ENCODE measurements around the gene ZC3H7B.

Gene ZC3H7B

DNA sequence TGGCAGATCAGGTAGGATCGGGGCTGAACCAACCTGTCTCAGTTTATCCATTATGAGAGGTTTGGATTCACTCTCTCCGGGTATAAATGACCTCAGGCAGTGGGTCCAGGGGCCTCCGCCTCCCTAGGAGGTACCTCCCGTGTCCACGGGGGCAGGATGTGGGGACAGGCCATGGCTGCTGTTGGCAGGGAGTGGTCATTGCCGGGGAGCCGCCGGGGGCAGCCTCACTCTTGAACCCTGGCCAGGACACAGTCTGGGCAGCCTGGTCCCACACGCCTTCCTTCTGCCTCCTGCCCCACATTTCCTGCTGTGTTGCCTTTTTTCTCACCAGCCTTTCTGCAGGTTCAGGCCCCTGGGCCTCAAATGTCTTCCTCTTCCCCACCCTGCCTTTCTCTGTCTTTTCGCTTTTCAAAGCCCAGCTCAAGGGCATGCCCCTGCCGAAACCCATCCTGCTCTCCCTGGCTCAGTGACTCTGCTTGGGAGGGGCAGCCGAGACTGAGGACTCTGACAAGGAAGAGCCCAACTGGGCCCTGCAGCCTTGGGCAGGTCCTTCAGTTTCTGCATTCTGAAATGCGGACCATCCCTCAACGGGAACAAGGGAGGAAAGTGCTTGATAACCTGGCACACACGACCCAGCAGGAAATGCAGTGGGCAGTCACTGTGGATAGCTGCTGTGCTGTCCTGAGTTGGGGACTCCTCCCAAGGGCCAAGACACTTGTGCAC, 31.1 kb downstream of the ZC3H7B start:
- DNase-seq (ENCODE audit: low read depth) = no peak

DNA sequence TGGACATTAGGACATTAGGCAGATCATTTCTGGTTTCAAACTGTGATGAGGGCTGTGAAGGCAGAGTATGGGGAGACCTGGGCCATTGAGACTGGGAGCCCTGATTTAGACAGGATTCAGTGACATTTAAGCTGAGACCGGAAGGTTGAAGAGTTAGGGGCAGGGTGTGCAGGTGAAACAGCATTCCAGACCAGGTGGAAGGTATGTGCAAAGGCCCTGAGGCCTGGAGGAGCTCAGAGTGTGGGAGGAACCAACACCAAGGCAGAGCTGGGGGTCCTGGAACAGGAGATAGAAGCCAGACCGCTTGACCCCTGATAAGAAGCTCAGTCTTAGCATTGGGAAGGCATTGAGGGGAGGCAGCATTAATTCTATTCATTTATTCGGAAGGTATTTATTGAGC, 32.5 kb downstream of the ZC3H7B start:
- no peak for DNase-seq (ENCODE audit: low read depth)

DNA sequence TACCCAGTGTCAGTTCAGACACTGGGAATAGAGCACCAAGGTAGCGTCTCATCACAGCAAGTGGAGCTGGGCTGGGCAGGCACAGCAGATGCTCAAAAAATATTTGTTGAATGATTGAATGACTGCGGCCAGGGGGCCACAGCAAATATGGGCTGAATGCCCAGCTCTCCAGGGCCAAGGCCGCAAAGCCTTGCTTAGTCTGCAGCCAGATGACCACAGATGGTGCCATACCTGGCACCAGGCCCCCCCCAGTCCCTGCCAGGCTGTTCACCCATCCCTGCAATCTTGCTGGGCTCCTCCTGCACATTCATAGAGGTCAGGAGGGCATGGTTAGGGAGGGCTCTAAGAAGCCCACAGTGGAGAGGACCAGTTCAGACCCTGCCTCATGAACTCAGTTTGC, 32.9 kb downstream of the ZC3H7B start:
- no peak for DNase-seq (ENCODE audit: low read depth)

DNA sequence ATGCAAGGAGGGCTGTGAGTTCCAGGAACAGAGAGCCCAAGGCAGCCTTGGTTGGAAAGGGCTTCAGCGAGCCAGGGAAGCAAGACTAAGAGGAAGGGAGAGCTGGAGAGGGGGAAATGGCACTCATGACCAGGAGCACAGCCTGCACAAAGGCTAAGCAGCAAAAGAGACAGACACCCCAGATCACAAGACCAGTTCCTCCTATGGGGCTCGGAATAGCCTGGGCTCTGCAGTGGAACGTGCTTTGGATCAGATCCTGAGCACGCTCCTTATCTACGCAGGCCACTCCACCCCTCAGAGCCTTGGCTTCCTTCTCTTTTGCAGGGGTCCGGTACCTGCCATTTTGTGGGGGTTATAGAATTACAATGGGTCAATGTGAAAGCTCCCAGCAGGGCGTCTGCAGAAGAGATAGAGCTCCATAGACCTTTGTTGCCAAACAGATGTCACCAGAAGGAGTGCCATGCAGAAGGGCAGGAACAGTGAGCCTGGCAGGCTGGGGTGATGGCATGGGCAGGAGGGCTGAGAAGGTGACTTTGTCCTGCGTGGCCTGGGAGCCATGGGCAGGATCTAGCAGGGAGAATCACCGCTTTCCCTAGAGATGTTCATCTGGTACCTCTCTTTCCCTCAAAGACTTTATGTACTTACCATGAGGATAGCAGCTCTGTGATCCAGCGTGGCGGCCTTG, 33.8 kb downstream of the ZC3H7B start:
- no peak for DNase-seq (ENCODE audit: low read depth)

DNA sequence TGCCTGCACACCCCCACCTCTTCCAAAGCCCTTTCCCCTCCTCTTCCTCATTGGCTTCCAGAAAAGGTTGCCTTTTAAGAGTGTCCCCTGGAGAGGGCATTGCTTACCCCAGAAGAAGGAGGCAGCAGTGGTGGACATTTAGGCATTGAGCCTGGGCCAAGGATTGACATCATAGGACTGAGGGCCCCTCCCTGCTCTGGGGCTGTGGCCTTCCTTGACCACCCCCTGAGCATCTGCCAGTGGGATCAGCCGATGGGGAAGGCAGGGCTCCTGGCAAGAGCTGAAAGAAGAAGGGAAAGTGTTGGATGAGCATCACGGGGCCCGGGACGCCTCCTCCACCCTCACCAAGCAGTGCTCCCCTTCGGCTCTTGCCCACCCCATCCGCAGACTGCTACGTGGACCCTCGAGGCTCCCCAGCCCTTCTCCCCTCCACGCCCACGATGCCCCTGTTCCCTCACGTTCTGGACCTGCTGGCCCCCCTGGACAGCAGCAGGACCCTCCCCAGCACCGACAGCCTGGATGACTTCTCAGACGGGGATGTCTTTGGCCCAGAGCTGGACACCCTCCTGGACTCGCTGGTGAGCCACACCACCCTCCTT, 37.4 kb downstream of the ZC3H7B start:
- DNase-seq (ENCODE audit: low read depth) = no peak

DNA sequence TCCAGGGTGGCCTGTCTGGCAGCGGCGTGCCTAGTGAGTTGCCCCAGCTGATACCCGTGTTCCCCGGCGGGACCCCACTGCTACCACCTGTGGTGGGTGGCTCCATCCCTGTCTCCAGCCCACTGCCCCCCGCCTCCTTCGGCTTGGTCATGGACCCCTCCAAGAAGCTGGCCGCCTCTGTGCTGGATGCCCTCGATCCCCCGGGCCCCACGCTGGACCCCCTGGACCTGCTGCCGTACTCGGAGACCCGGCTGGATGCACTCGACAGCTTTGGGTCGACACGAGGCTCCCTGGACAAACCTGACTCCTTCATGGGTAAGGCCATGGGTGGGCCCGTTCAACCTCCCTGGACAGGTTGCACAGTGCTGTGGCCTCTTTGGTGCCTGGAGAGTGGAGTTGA, 38.5 kb downstream of the ZC3H7B start:
- DNase-seq (ENCODE audit: low read depth) = no peak

DNA sequence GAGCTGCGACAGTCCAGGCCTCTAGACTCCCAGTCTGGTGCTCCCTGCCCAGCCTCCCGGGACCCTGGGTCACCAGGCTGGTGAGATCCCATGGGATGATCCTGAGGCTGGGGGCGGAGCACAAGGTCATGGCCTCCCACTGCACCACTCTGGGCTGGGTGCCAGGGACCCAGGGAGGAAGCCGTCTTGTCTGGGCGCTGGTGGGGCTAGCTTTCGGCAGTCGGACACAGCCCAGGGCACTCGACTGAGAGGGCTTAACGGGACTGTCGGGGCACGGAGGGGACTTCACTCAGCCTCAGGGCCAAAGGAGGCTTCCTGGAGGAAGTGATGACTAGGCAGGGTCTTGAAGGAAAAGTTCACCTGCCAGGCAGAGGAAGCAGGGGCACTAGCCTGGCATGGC, 39.0 kb downstream of the ZC3H7B start:
- DNase-seq (ENCODE audit: low read depth) = no peak

- no peak for DNase-seq (ENCODE audit: low read depth)
Observed at GRCh38 chr22:41341012-41341411, 39.7 kb downstream of the ZC3H7B start.

DNA sequence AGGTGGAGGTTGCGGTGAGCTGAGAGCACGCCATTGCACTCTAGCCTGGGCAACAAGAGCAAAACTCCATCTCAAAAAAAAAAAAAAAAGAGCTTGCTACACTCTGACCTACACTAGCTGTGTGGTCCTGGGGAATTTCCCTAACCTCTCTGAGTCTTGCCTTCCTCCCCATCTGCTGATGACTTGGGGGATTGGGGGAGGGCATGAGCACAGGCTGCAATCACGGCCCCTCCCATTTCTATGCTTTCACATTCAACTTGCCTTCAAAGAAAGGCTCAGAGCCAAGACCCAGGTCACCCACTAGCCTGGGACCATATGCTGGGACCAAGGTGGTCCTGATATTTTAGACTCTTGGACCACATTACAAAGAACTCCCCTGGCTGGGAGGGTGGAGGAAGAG, 40.7 kb downstream of the ZC3H7B start:
- DNase-seq (ENCODE audit: low read depth) = no peak

DNA sequence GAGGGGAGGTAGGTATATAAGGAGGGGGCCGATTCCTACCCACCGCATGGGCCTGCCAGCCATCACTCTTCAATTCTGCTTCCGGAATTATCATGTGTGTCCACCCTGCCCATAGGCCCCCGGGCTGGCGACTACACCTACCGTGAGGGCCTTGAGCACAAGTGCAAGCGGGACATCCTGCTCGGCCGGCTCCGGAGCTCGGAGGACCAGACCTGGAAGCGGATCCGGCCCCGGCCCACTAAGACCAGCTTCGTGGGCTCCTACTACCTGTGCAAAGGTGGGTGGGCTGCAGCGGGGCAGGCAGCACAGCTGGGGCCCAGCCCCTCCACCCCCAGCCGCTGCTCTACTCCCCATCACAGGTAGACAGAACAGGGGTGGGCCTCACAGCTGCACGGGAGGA, 42.0 kb downstream of the ZC3H7B start:
- DNase-seq (ENCODE audit: low read depth) = no peak

- DNase-seq (ENCODE audit: low read depth) = no peak
Observed at GRCh38 chr22:41343717-41344116, 42.4 kb downstream of the ZC3H7B start.

GRCh38 chr22:41344189-41344788, 43.0 kb downstream of the ZC3H7B start:
- no peak for DNase-seq (ENCODE audit: low read depth)

GRCh38 chr22:41345807-41346335, 44.5 kb downstream of the ZC3H7B start:
- no peak for DNase-seq (ENCODE audit: low read depth)

DNA sequence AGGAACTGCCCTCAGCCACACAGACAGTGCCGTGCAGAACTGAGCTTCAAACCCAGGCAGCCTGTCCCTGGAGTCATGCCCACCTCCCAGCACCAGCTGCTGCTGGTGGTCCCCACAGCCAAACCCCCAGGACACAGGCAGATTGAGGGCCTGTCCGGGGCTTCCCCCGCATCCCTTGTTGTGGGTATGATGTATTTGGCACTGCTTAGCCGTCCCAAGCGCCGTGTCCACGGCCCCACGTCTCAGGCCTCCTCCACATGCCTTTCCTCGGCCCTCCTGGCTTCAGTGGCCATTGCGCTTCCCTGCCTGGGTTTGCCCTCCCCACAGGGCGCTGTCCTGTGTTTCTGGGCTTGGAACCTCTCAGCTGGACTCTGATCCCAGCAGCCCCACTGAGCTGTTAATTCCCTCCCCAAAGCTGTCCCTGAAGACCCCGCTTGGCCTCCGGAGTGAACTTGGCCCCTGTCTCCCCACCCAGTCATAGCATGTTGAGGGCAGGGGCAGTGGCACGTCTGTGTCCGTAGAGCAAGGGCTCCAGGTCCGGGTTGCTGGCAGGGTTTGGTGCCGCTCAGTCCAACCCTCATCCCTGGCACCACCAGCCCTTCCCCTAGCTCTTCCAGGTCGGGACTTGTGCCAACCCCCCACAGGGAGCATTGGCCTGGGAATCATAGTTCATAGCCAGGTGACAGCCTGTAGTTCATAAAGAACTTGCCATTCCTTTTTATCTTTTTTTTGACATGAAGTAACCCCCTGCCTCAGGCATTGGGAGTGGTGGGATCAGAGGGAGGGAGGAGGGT, 45.9 kb downstream of the ZC3H7B start:
- no peak for DNase-seq (ENCODE audit: low read depth)

GRCh38 chr22:41348964-41349484, 47.7 kb downstream of the ZC3H7B start:
- DNase-seq (ENCODE audit: low read depth) = no peak

GRCh38 chr22:41350087-41350486, 48.8 kb downstream of the ZC3H7B start:
- no peak for DNase-seq (ENCODE audit: low read depth)

DNA sequence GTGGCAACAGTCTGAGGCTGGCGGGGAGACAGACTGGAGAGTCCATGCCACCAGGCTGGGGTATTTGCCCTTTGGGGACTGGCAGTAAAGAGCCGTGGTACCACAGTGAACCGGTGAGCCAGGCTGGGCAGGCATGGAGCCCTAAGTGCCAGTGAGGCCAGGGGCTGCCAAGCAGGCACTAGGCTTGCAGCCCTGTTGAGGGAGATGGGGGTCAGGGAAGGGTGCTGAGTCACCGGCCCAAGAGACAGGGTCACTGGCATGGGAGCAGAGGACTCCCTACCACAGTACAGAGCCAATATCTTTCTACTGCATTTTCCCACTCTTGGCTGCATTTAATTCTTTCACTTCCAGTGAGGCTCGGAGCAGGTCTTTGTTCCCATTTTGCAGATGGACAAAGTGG, 49.7 kb downstream of the ZC3H7B start:
- no peak for DNase-seq (ENCODE audit: low read depth)

DNA sequence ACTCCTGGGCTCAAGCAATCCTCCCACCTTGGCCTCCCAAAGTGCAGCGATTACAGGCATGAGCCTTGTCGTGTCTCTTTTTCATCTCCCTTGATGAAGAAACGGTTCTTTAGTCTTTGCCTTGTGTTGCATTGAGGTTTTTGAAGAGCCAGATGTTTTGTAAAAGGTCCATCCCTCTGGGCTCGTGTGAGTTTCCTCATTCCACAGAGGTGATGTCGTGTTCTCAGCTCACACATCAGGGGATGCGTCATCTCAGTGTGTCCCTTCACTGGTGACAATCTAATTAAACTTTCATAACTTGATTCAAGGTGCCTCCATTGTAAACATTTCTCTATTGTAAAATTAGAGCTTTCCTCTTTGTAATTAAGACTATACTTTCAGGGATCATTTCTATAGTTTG, 50.7 kb downstream of the ZC3H7B start:
- no peak for DNase-seq (ENCODE audit: low read depth)

- DNase-seq (ENCODE audit: low read depth) = no peak
Observed at GRCh38 chr22:41353862-41354575, 52.7 kb downstream of the ZC3H7B start.

- DNase-seq (ENCODE audit: low read depth) = no peak
Observed at GRCh38 chr22:41354979-41355378, 53.7 kb downstream of the ZC3H7B start.

- DNase-seq (ENCODE audit: low read depth) = no peak
Observed at GRCh38 chr22:41355895-41356294, 54.6 kb downstream of the ZC3H7B start.

Measured in activated T-cell treated with anti-CD3 and anti-CD28 coated beads for 1 hour (primary cell).